HG03521 (cell line): ENCODE results near the gene LPP.
"Not testable (repeated sequence)": the region's sequence is repeated elsewhere in the genome, so short reads cannot be mapped to it uniquely, and the experiment has no call there.

ENCODE experiments used
- ATAC-seq: cut with Tn5 transposase; IDR thresholded peaks from one replicate; pipeline ENCODE4 v1.9.1; 2021; ENCODE audit warnings: mild to moderate bottlenecking, moderate library complexity; ENCODE audit not compliant: unreplicated experiment

The LPP gene

DNA sequence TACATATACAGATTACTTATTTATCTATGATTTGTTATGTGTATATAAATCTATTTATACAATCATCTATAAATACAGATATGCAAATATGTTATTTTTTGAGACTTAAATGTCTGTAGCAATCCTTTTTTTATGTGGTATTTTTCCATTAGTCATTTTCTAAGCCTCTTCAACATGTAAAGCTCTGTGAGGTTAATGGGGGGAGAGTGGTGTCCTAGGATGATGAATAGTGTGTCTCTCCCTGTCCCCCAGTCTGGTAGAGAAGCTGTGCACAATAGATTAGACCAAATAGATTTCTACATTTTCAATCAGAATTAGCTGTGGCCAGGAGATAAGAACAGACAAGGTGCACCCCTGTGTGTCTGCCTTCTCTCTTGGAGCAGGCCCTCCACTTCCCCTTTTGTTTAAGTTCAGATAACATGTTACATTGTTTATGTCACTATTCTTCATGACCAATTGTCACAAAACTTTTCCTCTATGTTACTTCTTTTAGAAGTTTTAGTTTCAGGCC lies 453.9 kb downstream of the LPP start:
- ATAC-seq: no peak

- ATAC-seq: no peak
Measured at GRCh38 chr3:188608401-188608800, 454.4 kb downstream of the LPP start.

DNA sequence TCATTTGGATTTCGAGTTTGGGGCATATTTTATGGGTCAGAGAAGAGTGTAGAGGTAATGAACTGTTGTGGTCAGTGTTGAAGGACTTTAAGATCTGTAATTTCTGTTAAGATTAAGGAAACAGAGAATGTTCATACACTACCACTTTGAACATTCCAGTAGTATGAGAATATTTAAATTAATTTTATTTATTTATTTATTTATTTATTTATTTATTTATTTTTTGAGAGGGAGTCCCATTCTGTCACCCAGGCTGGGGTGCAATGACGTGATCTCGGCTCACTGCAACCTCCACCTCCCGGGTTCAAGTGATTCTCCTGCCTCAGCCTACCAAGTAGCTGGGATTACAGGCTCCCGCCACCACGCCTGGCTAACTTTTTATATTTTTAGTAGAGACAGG lies 459.8 kb downstream of the LPP start:
- not testable (repeated sequence) for ATAC-seq

DNA sequence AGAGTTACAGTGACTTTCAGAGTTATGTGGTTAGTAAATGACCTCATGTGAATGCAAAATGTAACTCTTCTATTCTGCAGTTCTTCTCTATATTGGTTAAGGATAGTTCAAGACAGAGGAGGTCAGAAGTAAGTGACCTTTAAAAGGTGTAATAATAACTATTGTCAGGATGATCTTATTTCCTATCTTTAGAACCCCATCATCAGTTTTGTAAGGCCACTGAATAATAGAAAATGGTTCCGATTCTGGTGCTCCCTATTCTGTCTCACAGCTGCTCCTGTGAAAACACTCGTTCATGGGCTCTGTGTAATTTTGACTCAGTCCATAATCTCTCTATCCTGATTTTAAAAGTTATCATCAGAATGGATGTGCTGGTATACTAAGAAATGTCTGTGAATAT lies 463.3 kb downstream of the LPP start:
- no peak for ATAC-seq

DNA sequence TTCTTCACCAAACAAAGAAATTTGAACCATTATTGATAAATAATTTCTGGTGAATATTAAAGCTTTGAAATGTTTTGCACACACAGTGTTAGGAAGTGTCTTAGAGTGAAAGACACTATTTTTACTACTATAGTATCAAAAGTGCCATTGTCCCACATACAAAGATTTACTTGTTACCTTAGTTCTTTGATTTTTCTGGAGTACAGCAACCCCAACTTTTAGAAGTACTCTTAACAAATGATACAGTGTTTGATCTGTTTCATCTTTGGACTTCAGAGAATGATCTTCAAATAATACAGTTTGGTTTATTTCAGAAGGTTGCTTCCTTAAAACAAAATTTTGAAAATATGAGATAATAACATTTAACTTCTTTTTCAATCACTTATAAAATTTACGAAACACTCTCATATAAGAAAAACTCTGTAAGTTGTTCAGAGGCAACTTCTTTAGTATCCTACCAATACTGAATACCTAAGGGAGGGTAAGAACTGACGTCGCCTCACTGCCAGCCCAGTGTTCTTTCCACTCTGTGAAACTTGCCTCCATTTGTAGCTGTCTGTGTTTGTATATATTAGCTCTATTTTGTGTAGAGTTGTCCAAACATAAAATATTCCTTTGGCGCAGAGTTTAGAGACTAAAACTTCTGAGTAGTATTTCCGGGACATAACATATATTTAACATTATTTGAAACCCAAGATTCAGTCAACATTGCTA lies 464.2 kb downstream of the LPP start:
- no peak for ATAC-seq

GRCh38 chr3:188620752-188621151 lies 466.8 kb downstream of the LPP start:
- ATAC-seq: no peak

- ATAC-seq: no peak
Measured at GRCh38 chr3:188624384-188624783, 470.4 kb downstream of the LPP start.

GRCh38 chr3:188624828-188625227 lies 470.9 kb downstream of the LPP start:
- no peak for ATAC-seq

DNA sequence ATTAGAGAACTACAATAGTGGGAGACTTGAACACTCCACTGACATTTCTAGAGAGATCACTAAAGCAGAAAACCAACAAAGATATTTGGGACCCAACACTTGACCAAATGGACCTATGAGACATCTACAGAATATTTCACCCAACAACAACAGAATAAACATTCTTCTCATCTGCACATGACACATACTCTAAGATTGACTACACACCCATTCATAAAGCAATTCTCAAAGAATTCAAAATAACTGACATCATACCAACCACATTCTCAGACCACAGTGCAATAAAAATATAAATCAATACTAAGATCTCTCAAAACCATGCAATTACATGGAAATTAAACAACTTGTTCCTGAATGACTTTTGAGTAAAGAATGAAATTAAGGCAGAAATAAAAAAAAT lies 473.7 kb downstream of the LPP start:
- ATAC-seq: no peak

GRCh38 chr3:188631291-188632010 lies 477.5 kb downstream of the LPP start:
- no peak for ATAC-seq

DNA sequence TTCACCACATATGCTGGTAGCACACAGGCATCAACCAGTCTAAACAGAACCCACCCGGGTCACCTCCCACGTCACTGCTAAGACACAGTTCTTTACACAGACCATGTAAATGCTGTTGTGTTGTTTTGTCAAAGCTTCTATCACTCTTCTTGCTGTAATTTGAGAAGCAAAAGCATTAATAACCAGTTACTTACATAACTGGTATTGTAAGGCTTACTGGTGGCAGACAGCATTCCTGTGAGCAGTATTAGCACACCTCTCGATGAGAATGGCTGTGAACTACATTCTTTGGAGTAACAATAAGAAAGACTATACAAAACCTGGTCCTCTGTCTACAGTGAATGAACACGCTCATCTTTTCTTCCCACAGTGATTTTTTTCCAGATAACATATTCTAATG lies 479.2 kb downstream of the LPP start:
- ATAC-seq: no peak

DNA sequence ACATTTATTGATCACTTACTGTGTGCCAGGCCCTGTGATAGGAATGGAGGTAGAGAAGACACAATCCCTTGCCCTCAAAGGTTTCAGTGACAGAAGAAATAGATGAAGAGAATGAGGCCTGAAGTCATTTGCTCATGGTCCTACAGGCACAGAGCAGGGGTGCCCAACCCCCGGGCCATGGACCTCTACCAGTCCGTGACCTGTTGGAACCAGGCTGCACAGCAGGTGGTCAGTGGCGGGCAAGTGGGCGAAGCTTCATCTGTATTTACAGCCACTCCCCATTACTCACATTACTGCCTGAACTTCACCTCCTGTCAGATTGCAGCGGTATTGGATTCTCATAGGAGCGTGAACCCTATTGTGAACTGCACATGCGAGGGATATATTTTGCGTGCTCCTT lies 480.3 kb downstream of the LPP start:
- no peak for ATAC-seq

DNA sequence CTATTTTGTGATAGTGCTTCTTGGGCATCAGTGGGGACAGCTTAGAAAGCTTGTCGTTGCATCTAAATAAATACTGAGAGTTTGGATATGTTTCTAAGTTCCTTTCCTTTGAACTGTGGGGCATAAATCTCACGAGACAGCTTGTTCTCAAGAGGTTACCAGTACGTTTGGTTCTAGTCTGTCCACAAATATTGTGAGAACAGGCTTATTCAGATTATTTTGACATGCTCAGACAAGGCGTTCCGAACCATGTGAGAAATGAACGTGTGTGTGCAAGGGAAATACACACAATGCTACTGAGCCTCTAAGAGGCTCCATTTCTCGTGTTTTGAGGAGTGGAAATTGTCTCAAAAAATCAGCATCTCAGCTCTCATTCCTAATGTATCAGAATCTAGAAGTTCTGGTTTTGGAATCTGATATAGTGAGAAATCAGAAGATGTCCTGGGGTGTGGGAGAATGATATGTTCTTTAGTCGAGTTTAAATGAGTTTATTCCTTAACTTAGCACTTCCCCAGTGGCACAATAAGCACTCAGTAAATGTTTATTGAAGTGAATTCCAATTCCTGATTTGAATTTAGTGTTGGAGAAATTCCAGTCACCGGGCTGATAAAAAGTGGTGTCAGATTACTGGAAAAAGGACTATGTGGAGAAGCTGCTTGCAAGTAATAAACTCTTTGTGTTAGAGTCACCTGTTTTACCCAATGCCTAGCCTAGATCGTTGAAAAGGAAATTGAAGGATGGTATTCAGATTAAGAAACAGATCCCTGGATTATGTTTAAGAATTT lies 481.5 kb downstream of the LPP start:
- ATAC-seq: no peak

GRCh38 chr3:188636292-188636691 lies 482.3 kb downstream of the LPP start:
- ATAC-seq: not testable (repeated sequence)

- ATAC-seq: no peak
Measured at GRCh38 chr3:188641076-188641475, 487.1 kb downstream of the LPP start.

DNA sequence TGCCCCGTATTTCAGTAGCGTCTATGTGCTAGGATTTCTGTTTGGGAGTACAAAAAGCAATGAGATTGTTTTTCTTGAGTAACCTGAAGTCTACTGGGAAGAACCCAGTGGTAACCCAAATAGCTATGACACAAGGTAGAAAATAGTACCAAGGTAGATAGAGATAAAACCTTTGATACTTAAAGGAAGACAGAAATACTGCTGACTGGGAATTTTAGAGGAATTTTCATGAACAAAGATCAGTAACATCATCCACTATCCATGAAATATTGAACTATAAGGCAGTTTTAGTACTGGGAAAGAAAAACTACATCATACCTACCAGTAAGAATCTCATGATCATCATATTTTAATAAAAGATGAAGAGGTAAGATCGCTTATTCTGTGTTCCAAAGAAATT lies 489.8 kb downstream of the LPP start:
- no peak for ATAC-seq

DNA sequence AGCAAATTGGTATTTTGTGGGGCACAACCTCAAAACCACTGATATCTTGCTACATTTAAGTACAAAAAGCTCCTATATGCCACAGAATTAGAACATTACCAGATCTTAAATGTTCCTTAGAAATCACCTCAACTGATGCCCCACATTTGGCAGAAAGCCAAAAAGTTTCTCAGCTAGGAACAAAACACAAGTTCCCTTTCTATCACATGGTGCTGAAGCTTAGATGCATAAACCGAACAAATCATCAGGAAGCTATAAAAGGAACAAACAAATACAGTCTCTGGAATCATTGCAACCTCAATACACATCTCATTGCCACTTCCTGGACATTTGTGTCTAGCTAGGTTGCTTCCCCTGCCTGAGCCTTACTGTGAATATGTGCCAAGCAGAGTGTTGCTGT lies 492.6 kb downstream of the LPP start:
- ATAC-seq: no peak

GRCh38 chr3:188647237-188647636 lies 493.3 kb downstream of the LPP start:
- no peak for ATAC-seq

GRCh38 chr3:188649521-188649920 lies 495.6 kb downstream of the LPP start:
- ATAC-seq: no peak

- no peak for ATAC-seq
Measured at GRCh38 chr3:188656196-188656982, 502.4 kb downstream of the LPP start.

- no peak for ATAC-seq
Measured at GRCh38 chr3:188658606-188659005, 504.6 kb downstream of the LPP start.
